HG02938 (cell line): ENCODE measurements around the gene CYTH1.

Experiments
- ATAC-seq: cut with Tn5 transposase; IDR thresholded peaks from one replicate; pipeline ENCODE4 v1.9.1; 2021; ENCODE audit warnings: mild to moderate bottlenecking, moderate library complexity; ENCODE audit not compliant: unreplicated experiment

Gene CYTH1, protein sequence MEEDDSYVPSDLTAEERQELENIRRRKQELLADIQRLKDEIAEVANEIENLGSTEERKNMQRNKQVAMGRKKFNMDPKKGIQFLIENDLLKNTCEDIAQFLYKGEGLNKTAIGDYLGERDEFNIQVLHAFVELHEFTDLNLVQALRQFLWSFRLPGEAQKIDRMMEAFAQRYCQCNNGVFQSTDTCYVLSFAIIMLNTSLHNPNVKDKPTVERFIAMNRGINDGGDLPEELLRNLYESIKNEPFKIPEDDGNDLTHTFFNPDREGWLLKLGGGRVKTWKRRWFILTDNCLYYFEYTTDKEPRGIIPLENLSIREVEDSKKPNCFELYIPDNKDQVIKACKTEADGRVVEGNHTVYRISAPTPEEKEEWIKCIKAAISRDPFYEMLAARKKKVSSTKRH

DNA sequence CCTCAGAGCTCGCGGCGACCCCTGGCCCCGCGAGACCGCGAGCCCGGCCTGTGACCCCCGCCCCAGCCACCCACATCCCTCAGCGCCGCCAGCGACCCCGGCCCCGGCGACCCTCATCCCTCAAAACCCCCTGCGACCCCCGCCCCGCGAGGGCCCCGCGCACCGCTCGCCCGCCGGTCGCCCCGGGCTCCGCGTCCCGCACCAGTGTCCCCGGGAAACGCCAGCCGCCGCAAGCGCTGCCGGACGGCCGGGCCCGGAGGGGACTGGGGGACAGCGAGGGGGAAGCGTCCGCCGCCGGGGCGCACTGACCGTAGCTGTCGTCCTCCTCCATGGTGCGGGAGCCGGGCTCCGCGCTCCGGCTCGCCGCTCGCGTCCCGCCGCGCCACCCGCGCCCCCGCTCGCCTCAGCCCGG is at the start of gene CYTH1:
Gene CYTH1 (minus strand): TSS at position 381 of the 412 bp plus-strand sequence. CDS start 50 bp downstream, at position 331.
- ATAC-seq = peak; percentile 2

DNA sequence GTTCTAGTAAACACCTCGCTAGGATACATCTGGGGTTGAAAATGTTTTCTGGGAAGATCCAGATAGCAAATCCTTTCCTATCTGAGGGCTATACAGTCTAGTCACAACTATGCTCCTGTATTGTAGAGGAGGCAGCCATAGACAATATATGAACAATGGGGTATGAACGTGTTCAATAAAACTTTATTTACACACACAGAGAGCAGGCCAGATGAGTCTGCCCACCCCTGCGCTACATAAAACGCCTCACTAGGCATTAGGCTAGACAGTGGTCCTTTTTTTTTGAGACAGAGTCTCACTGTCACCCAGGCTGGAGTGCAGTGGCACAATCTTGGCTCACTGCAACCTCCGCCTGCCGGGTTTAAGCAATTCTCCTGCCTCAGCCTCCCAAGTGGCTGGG is 47.4 kb upstream of the CYTH1 start:
- ATAC-seq = no peak

DNA sequence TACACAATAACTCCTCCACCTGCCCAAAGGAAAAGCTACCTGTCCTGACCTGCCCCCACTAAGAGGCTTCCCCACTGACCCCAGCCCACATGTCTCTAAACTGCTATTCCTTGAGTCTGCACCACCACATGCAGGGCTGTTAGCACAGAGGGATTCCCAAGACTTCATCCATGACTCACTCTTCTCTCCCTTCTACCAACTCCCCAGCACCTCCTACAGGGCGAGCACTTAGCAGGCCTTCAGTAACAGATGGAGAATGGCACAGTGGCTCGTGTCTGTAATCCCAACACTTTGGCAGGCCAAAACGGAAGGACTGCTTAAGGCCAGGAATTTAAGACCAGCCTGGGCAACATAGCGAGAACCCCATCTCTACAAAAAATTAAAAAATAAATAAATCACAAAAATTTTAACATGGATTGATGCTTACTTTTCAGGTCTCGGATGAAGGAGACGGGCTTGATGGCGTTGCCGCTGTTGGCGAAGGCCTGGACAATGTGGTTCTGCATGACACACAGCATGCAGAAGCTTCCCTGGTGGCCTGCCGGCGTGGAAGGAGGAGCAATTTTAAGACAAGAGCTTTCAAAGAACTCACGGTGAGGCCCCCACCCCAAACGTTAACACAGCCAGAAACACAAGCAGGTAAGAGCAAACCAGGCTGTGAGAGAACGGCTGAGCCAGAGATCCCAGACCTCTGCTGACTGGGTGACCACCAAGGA is 46.6 kb upstream of the CYTH1 start:
- no peak for ATAC-seq

DNA sequence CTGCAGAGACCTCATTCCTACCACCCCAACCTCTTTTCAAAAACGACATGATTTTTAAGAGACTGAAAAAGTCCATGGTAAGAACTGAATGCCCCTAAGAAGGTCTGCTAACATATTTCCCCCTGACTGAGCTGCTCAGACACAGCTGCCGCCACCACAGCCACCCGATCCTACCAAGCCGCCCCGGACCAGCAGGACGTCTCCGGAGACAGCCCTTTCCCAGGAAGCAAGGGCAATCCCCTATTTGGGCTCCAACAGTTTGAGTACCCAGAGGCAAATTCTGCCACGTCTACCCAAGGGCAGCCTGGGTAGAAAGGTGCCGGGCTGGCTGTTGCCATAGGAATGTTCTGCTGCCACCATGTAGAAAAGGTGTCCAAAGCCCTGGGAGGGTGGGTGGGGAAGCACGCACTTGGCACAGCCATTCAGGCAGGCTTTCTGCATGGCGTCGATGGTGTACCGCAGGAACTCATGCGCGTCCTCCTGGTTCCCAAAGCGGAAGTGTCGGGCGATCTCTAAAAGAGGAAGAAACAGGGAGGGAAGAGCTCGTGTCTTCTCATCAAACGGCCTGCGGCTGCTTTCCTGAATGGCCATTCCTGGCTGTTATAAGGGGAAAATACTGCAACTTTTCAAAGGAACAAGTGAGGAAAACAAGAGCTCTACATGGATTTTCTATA is 44.9 kb upstream of the CYTH1 start:
- ATAC-seq = no peak

DNA sequence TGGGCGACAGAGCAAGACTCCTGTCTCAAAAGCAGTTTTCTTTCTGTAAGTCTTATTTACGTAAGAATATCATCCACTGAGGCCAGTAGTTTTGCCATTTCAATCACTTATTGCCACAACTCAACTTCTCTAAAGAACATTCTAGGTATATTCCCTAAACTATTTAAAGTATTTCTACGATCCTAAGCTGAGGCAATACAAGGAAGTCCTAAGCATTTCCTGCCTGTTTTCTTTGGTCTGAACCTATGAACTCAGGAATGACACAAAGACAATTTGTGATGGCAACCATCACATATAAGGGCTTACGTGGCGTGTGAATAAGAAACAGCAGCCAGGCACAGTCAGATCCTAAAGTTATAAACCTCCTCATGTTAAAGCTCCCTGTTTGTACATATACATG is 44.3 kb upstream of the CYTH1 start:
- ATAC-seq = no peak

DNA sequence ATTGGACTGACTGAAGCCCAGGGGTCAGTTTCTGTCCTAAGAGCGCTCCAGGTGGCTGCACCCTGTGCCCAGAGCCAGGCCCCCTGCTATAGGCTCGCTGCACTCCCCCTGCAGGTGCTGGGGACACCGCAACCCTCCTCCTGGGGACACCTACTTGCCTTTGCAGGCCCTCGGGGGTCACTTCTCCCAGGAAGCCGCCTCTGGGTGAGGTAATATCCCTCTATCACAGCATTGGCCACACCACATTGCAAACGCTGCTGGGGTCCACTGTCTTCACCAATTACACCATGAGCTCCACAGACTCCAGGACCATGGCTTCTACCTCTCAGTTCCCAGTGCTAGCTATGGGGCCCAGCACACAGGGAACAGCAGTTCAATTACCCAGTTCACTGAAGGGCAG is 43.6 kb upstream of the CYTH1 start:
- no peak for ATAC-seq

DNA sequence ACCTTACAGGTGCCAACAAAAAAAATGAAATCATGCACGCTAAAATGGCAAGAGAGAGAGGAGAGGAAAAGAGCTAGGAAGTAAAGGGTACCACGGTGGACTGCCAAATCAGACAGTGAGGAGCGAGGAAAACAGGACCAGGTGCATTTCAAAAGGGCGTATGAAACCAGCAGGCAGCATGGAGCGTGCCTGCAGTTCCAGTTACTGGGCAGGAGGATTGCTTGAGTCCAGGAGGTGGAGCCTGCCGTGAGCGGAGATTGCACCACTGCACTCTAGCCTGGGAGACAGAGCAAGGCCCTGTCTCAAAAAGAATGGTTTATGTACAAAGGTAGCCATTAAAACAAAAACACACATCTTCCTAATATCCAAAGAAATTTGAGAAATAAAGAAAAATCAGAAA is 42.2 kb upstream of the CYTH1 start:
- ATAC-seq = no peak

DNA sequence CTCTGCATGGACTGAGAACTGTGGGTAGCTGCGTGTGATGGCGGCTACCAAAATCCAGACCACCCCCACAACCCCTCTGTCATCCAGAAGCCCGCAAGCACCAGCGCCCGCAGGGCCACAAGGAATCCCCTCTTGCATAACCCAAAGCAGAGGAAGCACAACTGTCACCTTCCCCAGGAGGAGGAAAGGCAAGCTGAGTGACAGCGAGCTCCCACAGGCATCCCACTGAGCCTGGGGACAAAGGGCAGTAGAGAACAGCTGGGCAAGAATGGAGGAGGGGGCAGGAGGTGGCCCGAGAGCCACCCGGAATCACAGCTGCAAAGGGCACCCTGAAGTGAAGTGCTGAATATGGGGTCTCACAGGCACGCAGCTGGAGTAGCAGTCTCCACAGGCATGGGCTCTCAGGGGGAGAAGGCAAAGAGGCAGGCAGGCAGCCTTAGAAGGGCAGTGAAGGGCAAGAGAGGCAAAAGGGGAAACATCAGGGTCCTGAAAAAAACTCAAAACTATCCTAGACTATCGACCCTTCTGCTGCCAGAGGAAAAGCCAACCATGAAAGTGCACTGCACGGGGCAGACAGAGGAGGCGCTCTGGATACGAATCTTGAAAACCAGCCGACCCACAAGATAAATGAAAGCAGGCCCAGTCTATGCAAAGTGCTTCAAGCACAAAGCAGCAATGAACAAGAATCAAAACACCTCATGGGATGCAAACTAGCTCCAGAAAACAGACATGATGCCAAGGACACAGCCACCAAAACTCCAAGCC is 41.4 kb upstream of the CYTH1 start:
- ATAC-seq = no peak

DNA sequence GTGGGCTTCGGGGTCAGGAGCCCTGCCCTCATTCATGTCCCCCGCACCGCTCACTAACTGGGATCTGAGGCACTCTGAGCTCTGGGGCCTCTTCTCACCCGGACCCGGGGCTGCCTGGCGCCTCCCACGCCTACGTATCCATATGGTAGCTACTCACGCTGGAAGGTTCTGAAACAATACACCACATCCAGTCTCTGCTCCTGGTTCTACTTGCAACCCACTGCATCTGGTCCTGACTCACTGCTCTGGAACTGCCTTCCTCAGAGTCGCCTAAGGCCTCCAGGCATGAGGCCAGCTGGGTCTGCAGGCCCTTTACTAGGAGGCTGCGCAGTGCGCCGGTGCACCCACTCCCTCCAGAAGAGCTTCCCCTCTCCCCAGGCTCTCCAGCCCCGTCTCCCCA is 40.5 kb upstream of the CYTH1 start:
- ATAC-seq = no peak

DNA sequence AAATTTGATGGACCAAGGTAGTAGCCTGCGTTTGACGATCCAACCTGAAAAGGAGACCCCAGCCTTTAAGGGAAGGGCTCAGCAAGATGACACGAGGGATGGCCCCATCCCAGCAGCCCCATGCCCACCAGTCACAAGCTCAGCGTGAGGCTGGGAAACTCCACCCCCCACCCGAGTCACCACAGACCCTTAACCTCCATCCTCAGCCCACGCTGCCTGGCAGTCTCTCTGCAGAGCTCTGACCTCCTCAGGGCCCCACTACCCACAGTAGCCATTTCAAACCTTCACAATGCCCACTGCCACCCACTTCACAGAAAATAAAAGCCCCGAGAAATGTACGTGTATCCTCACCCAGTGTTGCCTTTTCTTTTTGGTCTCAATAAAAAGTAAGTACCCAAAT is 39.9 kb upstream of the CYTH1 start:
- ATAC-seq = no peak

DNA sequence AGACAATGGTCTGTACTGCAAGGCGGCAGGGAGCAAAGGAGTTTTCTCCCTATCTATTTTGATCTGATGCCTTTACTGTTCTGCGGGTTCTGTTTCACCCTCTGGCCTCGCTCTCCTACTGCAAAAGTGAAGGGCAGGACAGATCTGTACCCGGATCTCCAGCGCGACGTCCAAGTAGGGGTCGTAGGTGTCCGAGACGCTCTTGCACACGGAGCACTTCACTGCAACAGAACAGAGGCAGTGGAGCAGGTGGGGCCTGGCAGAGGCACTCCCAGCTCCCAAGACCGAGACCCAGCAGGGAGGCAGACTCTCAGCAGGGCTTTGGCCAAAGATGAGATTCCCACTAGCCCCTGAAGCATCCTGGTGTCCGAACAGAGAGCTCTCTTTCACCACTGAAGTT is 38.8 kb upstream of the CYTH1 start:
- no peak for ATAC-seq

DNA sequence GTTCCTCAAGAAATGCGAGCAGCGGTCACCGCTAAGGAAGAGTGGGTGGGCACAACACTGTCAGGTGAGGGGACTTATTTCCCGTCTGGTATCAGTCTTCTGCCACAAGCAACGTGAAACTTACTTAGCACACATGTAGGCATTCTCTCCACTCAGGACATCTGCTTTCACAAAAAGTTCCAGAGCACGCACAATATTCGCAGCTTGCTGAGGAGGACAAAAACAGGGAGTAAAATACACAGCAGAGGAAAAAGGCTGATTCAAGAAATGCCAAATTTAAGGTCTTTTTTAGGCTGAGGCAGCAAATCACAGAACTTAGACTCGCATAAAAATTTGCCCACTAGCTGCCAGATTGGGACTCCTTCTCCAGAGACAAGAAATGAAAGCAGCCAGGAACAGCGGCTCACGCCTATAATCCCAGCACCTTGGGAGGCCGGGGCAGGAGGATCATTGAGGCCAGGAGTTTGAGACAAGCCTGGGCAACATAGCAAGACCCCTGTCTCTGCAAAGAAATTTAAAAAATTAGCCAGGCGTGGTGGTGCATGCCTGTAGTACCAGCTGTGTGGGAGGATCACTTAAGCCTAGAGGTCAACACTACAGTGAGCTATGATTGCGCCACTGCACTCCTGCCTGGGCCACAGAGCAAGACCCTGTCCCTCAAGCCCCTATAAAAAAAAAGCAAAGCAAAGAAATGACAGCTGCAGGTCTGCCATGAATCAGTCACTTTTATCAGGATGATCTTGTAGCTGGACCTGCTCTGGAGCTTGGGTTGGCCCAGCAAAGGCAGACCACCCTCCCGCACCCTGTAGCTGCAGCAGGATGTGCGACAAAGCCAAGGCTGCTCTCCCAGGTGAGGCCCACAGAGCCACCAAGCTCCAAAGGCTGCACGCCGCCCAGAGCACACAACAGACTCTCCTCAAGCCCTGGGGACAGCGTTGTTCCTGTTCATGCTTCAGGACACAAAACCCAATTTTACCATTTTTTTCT is 38.0 kb upstream of the CYTH1 start:
- no peak for ATAC-seq

DNA sequence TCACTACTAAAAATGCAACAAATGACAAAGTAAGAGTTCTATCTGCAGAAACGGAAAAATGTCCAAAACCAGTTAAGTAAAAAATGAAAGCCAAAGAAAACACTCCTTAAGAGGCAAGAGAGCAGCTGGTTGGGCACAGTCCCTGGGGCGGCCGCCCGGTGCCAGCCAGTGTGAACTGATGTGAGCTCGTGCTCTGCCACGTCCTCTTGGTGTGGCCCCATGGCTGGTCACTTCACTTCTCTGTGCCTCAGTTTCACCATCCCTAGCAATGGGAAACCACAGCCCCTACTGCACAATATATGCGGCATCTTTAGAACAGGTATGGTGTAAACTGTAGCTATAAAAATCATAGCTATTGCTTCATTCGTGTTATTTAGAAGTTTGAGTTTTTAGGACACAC is 37.3 kb upstream of the CYTH1 start:
- ATAC-seq = no peak

DNA sequence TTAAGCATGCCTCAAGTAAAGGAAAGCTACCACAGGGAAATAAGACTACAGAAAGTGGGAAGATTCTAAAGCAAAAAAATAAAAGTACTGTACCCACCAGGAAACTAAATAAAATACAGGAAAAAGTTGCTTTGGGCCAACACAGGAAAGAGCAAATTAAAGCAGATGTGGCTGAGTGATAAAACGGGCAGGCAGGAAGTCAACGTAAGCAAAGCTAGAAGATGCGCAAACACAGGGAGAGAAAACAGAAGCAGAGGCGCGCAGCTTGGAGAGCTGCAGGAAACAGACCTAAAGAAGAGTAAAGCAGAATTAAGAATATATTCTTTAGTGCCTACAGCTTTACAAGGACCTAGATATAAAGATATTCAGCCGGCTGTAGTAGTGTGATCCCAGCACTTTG is 36.9 kb upstream of the CYTH1 start:
- ATAC-seq = no peak

DNA sequence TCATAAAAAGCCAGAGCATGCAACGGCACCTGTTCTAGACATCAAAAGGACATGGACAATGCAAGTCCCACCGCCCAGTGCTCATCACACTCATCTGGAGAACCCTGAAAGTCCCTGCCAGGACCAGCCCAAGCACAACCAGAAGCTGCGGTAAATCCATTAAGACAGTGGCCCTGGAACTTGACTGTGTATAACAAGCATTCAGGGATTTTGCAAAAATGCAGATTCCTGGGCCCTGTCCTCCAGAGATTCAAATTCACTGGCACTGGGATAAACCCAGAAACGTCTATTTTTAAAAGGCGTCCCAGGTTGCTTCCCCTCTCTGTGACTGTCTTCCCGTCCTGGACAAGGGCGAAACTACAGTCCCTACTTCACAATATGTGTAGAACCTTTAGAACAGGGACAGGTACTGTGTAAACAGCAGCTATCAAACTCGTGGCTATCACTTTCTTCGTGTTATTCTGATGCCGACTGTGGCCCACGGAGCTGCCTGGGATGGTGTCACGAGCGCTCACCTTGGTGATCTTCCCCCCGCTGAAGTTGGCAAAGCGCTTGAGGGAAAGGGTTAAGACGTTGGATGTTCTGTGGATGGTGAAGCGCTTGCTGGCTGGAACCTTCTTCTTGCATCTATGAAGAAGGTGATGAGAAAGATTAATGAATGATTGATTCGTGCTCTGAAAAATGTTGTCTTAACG is 36.2 kb upstream of the CYTH1 start:
- no peak for ATAC-seq

DNA sequence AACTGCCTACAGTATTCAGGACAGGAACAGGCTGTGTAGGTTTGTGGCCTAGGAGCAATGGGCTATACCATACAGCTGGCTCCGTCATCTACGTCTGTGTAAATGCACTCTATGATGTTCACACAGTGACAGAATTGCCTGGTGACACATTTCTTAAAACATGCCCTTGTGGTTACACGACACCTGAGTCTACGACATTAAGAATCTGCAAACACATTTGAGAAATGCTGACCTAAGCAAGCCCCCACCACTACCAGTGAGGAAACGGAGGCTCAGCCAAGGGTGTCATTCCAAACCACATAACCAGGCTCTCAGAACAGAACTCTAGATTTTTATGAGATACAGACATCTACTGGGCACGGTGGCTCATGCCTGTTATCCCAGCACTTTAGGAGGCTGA is 35.0 kb upstream of the CYTH1 start:
- ATAC-seq = no peak

DNA sequence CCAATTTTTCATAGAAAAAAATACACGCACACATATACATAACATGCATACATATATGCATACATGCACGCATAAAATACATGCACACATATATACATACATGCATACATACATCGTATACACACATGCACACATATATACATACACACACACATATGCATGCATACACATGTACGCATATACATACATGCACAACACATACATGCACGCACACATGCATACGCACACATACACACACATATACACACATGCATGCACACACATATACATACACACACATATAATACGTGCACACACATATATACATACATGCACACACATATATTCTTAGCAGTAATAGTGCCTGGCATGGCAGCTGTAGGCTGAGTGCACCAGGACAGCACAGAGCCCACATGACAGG is 33.6 kb upstream of the CYTH1 start:
- ATAC-seq = no peak

DNA sequence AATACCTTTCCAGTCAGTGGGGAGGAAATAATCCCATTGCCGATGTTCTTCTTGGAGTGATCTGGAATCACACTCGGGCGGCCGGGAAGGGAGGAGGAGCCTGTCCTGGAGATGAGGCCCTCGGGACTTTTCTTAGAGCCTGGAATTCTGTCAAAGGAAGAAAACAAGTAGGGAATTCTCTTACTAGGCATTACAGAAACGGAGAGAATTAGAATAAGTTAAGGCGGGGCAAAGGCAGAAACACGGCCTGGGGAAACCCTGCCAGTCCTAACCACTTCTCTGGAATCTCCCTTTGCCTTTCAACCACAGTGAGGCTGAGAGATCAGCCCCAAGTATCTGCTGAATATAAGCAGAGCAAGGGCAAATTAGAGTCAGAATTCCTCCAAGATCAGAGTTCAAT is 30.8 kb upstream of the CYTH1 start:
- no peak for ATAC-seq

DNA sequence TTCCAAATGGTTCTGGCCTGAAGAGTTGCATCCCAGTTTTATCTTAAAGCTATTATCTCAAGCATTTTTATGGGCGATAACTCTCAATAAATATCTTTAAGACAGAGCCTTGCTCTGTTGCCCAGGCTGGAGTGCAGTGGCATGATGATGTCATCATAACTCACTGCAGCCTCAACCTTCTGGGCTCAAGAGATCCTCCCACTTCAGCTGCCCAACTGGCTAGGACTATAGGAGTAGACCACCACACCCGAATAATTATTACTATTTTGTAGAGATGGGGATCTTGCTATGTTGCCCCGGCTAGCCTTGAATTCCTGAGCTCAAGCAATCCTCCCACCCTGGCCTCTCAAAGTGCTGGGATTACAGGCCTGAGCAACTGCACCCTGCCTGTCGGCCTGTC is 26.1 kb upstream of the CYTH1 start:
- no peak for ATAC-seq
